ENCODE results near the gene WNT7B.
A peak's percentile ranks its signal among the peaks of the same experiment; 100 is the strongest.

The WNT7B gene

GRCh38 chr22:45969801-45970470 lies 7.0 kb downstream of the WNT7B start:
- DNase-seq, result no peak

- DNase-seq, result no peak
These were observed 7.6 kb downstream of the WNT7B start for GRCh38 chr22:45969414-45969799.

- no peak for DNase-seq
These were observed 8.1 kb downstream of the WNT7B start for GRCh38 chr22:45968751-45969413.

- no peak for DNase-seq
These were observed 8.8 kb downstream of the WNT7B start for GRCh38 chr22:45968003-45968650.

- no peak for DNase-seq
These were observed 10.0 kb downstream of the WNT7B start for GRCh38 chr22:45966895-45967365.

DNA sequence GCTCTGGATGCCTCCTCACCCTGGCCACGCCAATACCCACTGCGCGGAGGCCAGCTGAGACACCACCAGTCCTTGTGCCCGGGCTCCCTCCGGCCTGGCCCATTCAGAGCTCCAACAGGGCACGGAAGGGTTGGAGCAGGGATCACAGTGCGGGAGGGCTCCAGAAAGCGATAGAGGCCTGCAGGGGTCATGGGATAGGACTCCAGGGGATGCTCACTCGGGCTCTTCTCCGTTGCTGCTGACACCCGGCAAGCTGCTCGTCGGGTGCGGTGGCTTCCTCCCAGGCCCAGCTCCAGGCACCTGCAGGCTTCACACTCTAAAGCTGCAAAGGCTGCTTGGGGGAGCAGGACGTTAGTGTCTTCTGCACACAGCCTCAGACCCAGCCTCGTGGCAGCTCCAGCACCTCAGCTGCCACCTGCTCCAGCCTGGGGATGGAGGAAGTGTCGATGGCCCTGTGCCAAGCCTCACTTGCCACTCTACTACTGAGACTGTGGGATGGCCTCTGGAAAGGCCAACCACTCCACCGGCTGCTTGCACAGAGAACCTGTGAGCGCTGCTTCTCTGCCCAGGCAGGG lies 10.6 kb downstream of the WNT7B start:
- DNase-seq, result peak; percentile 91

DNA sequence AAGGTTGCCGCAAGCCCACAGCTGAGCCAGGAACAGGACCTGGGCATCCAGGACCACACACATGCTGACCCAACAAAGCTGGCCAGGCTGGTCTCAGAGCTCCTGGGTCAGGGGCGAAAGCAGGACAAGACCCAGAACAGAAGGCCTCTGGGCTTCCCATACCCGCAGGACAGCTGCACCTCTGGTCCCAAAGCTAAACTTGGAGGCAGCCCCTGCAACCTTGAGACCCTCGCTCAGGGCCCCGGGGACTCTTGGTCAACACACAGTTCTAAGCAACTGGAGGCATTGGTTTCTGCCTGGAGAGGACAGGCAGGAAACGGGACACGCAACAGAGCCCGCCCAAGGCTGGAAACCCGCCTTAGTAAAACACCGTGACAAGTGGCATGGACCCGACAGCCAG lies 11.4 kb downstream of the WNT7B start:
- no peak for DNase-seq

- no peak for DNase-seq
These were observed 11.9 kb downstream of the WNT7B start for GRCh38 chr22:45964926-45965527.

DNA sequence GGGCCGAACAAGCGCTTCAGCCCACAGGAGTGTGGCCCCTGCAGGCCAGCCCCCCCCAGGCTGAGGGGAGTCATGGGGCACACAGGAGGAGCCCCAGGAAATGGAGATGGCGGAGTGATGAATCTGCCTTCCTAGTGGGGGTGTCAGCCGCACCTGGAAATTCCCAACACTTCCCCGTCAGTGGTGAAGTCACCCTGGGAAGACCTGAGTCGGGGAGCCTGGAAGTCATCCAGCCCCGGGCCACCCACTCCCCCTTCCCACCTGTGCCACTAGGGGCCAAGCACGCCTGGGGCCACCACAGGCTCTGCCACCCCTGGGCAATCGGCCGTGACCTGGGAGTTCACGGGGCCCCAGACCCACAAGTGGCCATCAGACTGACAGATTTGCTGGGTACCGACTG lies 12.6 kb downstream of the WNT7B start:
- no peak for DNase-seq

- no peak for DNase-seq
These were observed 13.1 kb downstream of the WNT7B start for GRCh38 chr22:45963821-45964220.

DNA sequence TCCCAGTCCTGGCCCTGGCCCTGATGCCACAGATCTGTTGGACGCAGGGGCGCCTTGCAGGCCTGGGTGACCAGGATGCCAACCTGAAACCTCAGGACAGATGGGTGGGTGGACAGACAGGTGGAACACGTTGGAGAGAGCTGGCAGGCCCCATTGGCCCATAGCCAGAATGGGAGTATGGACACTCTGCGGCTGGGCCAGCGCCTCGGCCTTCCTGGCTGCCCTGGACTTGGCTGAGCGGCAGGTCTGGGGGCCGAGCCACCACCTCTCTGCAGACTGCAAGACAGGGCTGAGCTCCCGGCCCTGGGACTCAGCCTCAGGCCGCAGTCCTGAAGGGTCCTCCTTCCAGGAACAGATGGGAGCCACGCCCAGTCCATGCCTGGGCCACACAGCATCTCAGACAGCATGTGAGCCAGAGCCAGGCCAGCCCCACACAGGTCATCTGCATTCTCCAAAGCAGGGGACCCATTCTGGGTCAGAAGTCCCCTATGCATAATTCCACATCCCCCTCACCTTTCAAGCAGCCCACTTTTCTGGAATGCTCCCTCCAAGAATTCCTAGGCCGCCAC lies 14.1 kb downstream of the WNT7B start:
- DNase-seq, result no peak

- DNase-seq, result no peak
These were observed 14.6 kb downstream of the WNT7B start for GRCh38 chr22:45962434-45962718.

- no peak for DNase-seq
These were observed 15.1 kb downstream of the WNT7B start for GRCh38 chr22:45961679-45962433.

- no peak for DNase-seq
These were observed 16.2 kb downstream of the WNT7B start for GRCh38 chr22:45960477-45961386.

DNA sequence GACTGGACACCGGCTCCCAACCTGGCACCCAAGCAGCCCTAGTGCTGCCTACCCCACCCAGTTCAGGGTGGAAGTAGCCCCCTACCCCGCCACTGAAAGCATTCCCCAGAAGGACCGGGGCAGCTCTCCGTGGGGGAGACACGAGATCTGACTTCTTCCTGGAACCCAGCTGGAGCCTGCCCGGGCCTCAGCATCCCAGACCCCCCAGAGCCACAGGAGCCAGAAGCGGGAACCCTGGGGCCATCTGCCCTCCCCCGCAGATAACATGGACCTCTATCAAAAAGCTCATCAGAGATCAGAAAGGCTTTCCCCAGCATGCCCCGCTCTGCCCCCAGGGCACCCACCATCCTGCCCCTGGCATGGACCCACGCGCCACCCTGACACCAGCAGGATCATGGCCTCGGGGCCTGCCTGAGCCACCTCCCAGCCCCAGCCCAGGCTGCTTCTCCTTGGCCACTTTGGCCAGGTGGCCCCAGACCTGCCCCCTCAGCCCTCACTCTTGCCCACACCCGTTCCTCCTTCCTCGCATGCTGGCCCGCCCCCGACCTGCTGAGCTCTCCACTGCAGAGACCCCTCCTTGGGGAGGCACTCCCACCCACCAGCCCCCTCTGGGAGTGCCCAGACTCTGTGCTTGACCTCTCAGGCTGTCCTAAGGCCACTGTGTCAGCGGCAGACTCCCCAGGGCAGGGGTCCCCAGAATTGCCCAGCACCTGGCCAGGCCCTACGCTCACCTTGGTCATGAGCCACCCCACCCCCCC lies 17.1 kb downstream of the WNT7B start:
- DNase-seq, result no peak

DNA sequence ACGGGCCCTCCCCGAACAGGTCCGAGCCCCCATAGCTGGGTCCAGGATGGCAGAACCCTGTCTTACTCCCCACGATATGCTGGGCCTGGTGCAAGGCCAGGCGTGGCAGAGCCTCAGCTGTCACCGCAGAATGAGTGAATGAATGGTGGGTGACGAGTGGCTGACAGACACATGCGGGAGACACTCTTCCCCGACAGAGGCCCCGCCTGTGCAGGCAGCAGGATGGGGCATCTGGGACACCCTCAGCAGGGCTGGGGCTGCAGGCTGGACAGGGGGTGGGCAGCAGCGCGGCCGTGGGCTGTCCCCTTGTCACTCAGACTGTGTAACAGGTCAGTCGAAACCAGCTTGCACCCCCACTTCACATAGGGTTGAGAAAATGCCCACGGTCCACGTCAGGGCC lies 18.0 kb downstream of the WNT7B start:
- DNase-seq, result no peak

DNA sequence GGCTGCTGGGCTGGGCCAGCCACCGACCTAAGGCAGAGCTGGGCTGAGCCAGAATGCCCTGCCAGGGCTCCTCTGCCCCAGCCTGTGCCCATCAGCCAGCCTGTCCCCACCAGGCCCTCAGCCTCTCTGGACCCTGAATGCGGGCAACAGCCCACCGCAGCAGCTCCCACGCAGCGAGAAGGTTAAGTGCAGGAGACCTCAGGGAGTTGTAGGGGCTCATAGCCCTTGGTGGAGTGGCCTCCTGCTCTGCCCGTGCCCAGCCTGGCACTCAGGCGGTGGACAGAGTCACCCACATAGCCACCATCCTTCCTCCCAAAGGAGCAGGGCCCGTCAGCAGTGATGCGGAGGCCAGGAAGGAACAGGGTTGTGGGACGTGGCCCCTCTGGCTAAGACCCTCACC lies 19.1 kb downstream of the WNT7B start:
- DNase-seq, result no peak

GRCh38 chr22:45953178-45953577 lies 23.8 kb downstream of the WNT7B start:
- no peak for DNase-seq

DNA sequence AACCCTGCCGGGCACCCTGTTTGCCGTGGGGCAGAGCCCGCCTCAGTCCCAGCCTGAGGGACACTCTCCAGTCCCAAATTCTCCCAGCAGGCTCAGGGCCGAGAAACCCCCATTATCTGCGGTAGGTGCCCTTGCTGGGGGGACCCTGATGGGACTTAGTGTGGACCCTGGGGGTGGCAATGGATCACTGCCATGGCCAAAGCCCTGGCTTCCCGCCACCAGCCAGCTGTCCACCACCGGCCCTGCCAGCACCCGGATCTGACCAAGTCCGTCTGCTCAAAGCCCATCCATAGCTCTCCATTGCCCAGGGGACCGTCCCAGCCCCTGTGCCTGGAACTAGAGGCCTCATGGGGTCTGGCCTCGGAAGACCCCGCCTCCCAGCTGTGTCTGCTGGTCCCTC lies 24.4 kb downstream of the WNT7B start:
- DNase-seq, result no peak

DNA sequence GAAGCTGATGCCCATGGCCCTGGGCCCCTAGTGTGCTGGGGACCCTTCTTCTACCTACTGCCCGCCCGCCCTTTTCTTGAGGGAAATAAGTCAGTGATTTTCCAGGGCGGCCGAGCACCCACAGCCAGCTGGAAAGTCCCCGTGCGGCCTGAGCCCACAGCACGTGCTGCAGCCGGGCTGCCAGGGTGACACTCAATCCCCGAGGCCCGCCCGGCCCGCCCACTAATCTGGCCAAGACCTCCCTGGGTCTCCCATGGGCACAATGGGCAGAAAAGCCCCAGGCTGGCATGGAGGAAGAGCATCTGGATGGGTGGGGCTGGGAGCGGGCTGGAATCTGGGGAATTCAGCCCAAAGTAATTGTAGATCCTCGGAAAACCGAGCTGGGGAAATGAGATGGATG lies 24.8 kb downstream of the WNT7B start:
- DNase-seq, result no peak

- no peak for DNase-seq
These were observed 27.1 kb downstream of the WNT7B start for GRCh38 chr22:45949891-45950290.

Measured in NCI-H1105 treated with DMSO at 0.1 percent for 48 hours (cell line).